ENCODE data around the gene CRB2.

DNA sequence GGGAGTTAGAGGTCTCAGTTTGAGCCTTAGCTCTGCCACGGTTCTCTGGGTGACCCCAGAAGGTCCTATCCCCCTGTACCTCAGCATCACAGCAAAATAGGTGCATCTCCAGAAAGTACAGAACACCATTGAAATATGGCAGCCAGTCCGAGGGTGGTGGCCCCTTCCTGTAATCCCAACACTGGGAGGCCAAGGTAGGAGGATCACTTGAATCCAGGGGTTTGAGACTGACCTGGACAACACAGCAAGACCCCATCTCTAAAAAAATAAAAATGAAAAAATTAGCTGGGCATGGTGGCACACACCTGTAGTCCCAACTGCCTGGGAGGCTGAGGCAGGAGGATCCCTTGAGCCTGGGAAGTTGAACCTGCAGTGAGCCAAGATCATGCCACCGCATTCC lies 7.0 kb upstream of the CRB2 start:
- TF ChIP-seq, protein P1, sequence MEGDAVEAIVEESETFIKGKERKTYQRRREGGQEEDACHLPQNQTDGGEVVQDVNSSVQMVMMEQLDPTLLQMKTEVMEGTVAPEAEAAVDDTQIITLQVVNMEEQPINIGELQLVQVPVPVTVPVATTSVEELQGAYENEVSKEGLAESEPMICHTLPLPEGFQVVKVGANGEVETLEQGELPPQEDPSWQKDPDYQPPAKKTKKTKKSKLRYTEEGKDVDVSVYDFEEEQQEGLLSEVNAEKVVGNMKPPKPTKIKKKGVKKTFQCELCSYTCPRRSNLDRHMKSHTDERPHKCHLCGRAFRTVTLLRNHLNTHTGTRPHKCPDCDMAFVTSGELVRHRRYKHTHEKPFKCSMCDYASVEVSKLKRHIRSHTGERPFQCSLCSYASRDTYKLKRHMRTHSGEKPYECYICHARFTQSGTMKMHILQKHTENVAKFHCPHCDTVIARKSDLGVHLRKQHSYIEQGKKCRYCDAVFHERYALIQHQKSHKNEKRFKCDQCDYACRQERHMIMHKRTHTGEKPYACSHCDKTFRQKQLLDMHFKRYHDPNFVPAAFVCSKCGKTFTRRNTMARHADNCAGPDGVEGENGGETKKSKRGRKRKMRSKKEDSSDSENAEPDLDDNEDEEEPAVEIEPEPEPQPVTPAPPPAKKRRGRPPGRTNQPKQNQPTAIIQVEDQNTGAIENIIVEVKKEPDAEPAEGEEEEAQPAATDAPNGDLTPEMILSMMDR (IDR thresholded peaks at IDR 0.05; ENCODE audit: low read depth, low read length, poor library complexity, severe bottlenecking) = no peak
- no peak for TF ChIP-seq EZH2phosphoT487 (IDR thresholded peaks at IDR 0.05; ENCODE audit: borderline replicate concordance, low read length)
